H9 (cell line): Measurements from ENCODE around the gene AFAP1L1. TPM values are rescaled to one million over a fixed set of nuclear protein-coding genes. Genes with fewer than 3 reads are reported as not detected.

Experiments used
- DNase-seq: peaks from one replicate; pipeline ENCODE4 v3.0.0-alpha.2; 2017
- H2AFZ ChIP-seq: one replicate; pipeline ENCODE4 v1.6.1; 2013; ENCODE audit warnings: mild to moderate bottlenecking, low read length, control low read depth, moderate library complexity
- H2AK5ac ChIP-seq: 2 replicates; pipeline ENCODE4 v1.6.1; 2013; ENCODE audit warnings: low read length, control low read depth, mixed read lengths; ENCODE audit not compliant: insufficient read length
- H2BK120ac ChIP-seq: one replicate; pipeline ENCODE4 v1.6.1; 2013; ENCODE audit warnings: low read depth, mild to moderate bottlenecking, low read length, control low read depth, inconsistent platforms; ENCODE audit not compliant: poor library complexity, severe bottlenecking
- H2BK12ac ChIP-seq: 2 replicates; pipeline ENCODE4 v1.6.1; 2013; ENCODE audit warnings: low read length, control low read depth, mixed read lengths, low read depth; ENCODE audit not compliant: insufficient read length
- H2BK15ac ChIP-seq: 2 replicates; pipeline ENCODE4 v1.6.1; 2013; ENCODE audit warnings: low read depth, low read length, control low read depth
- H2BK20ac ChIP-seq: one replicate; pipeline ENCODE4 v1.6.1; 2013; ENCODE audit warnings: low read depth, mild to moderate bottlenecking, low read length, control low read depth, inconsistent platforms; ENCODE audit not compliant: poor library complexity, severe bottlenecking
- H2BK5ac ChIP-seq: 2 replicates; pipeline ENCODE4 v1.6.1; 2013; ENCODE audit warnings: low read length, control low read depth, mixed read lengths; ENCODE audit not compliant: insufficient read length
- H3K14ac ChIP-seq: 2 replicates; pipeline ENCODE4 v1.6.1; 2013; ENCODE audit warnings: low read length, control low read depth; ENCODE audit not compliant: insufficient read depth
- H3K18ac ChIP-seq: 2 replicates; pipeline ENCODE4 v1.6.1; 2013; ENCODE audit warnings: low read depth, mild to moderate bottlenecking, mixed read lengths, low read length, control low read depth; ENCODE audit not compliant: insufficient read length
- H3K23ac ChIP-seq: 2 replicates; pipeline ENCODE4 v1.6.1; 2013; ENCODE audit warnings: low read length, control low read depth, mixed read lengths, low read depth; ENCODE audit not compliant: insufficient read length
- H3K23me2 ChIP-seq: 2 replicates; pipeline ENCODE4 v1.6.1; 2013; ENCODE audit warnings: low read depth, mild to moderate bottlenecking, mixed read lengths, low read length, control low read depth; ENCODE audit not compliant: insufficient read length, poor library complexity, severe bottlenecking
- H3K27ac ChIP-seq: 2 replicates; pipeline ENCODE4 v1.5.1; 2013; ENCODE audit warnings: low read length, control low read depth, mixed read lengths, low read depth; ENCODE audit not compliant: insufficient read length
- H3K27me3 ChIP-seq: 2 replicates; pipeline ENCODE4 v1.6.1; 2013; ENCODE audit warnings: low read length, control low read depth, inconsistent platforms; ENCODE audit not compliant: insufficient read depth
- H3K4ac ChIP-seq: 2 replicates; pipeline ENCODE4 v1.6.1; 2013; ENCODE audit warnings: low read depth, mild to moderate bottlenecking, control low read depth, inconsistent platforms, low read length, moderate library complexity
- H3K4me1 ChIP-seq: 2 replicates; pipeline ENCODE4 v1.6.1; 2013; ENCODE audit warnings: low read length, control low read depth, inconsistent platforms; ENCODE audit not compliant: insufficient read depth
- H3K4me2 ChIP-seq: 2 replicates; pipeline ENCODE4 v1.6.1; 2013; ENCODE audit warnings: low read length, control low read depth, mixed read lengths; ENCODE audit not compliant: insufficient read length, insufficient read depth
- H3K56ac ChIP-seq: 2 replicates; pipeline ENCODE4 v1.6.1; 2013; ENCODE audit warnings: low read depth, mild to moderate bottlenecking, mixed read lengths, low read length, control low read depth; ENCODE audit not compliant: insufficient read length
- H3K79me1 ChIP-seq: 2 replicates; pipeline ENCODE4 v1.6.1; 2013; ENCODE audit warnings: low read depth, mild to moderate bottlenecking, moderate library complexity, low read length, control low read depth, inconsistent platforms; ENCODE audit not compliant: insufficient read depth, poor library complexity, severe bottlenecking
- H3K79me2 ChIP-seq: 2 replicates; pipeline ENCODE4 v1.6.1; 2013; ENCODE audit warnings: low read length, control low read depth, inconsistent platforms; ENCODE audit not compliant: insufficient read depth
- H3K9ac ChIP-seq: 2 replicates; pipeline ENCODE4 v1.6.1; 2013; ENCODE audit warnings: low read length, control low read depth, mixed read lengths; ENCODE audit not compliant: insufficient read length; ENCODE audit errors: extremely low read depth
- H3K9me3 ChIP-seq: one replicate; pipeline ENCODE4 v1.6.1; 2013; ENCODE audit warnings: low read depth, low read length, inconsistent platforms; ENCODE audit not compliant: control insufficient read depth
- H3T11ph ChIP-seq: one replicate; pipeline ENCODE4 v1.6.1; 2013; ENCODE audit warnings: mild to moderate bottlenecking, low read length, control low read depth, inconsistent platforms
- H4K20me1 ChIP-seq: one replicate; pipeline ENCODE4 v1.6.1; 2013; ENCODE audit not compliant: control insufficient read depth, insufficient read length, insufficient read depth
- H4K5ac ChIP-seq: 2 replicates; pipeline ENCODE4 v1.6.1; 2013; ENCODE audit warnings: low read depth, mild to moderate bottlenecking, mixed read lengths, low read length, control low read depth; ENCODE audit not compliant: insufficient read length
- H4K8ac ChIP-seq: replicated peaks from 2 replicates; pipeline ENCODE4 v1.6.1; 2013; ENCODE audit warnings: low read length, control low read depth, mixed read lengths, low read depth; ENCODE audit not compliant: insufficient read length
- H4K91ac ChIP-seq: 2 replicates; pipeline ENCODE4 v1.6.1; 2013; ENCODE audit warnings: low read depth, mild to moderate bottlenecking, moderate library complexity, mixed read lengths, low read length, control low read depth; ENCODE audit not compliant: insufficient read length
- H3K27ac Mint-ChIP-seq, 3 experiments: 2 replicates in 2 of 3; 3 replicates in 1 of 3; pipeline ENCODE4 v1.8.0; 2020 to 2021; ENCODE audit warnings: mixed read lengths in 3 of 3, mild to moderate bottlenecking in 1 of 3, moderate library complexity in 1 of 3
- H3K27me3 Mint-ChIP-seq: 2 replicates; pipeline ENCODE4 v1.8.0; 2021; ENCODE audit warnings: low read depth, mild to moderate bottlenecking, moderate library complexity, mixed read lengths
- H3K36me3 Mint-ChIP-seq, 3 experiments: 2 replicates in 2 of 3; 3 replicates in 1 of 3; pipeline ENCODE4 v1.8.0; 2020 to 2021; ENCODE audit warnings: low read depth in 3 of 3, mixed read lengths in 3 of 3; ENCODE audit not compliant: insufficient read depth in 1 of 3
- H3K4me1 Mint-ChIP-seq, 2 experiments: 2 replicates each; pipeline ENCODE4 v1.8.0; 2020; ENCODE audit warnings: mixed read lengths in 2 of 2
- H3K4me3 Mint-ChIP-seq, 2 experiments: 2 replicates in 1 of 2; 3 replicates in 1 of 2; pipeline ENCODE4 v1.8.0; 2020 to 2021; ENCODE audit warnings: mild to moderate bottlenecking in 2 of 2, mixed read lengths in 2 of 2, moderate library complexity in 1 of 2
- H3K9me3 Mint-ChIP-seq, 2 experiments: 2 replicates in 1 of 2; 3 replicates in 1 of 2; pipeline ENCODE4 v1.8.0; 2020; ENCODE audit warnings: mild to moderate bottlenecking in 2 of 2, mixed read lengths in 2 of 2, moderate library complexity in 1 of 2
- WGBS: extraction: QIAGEN DNeasy Blood & Tissue Kit; methylation state at CpG from one replicate; pipeline ENCODE4 v1.1.7; 2013; ENCODE audit warnings: missing lambda C conversion rate, low lambda C conversion rate, mixed read lengths; ENCODE audit not compliant: insufficient read length; ENCODE audit errors: extremely low coverage; 5-methylcytosine and 5-hydroxymethylcytosine counted together
- total RNA-seq: library from RNA; stranded (reverse); gene quantifications from 2 replicates; pipeline ENCODE4 v1.2.1, GENCODE V29; 2021
- TF ChIP-seq, protein P1 (sequence below): fragments of 200-600 bp; sonication (generic); conservative IDR thresholded peaks from 3 replicates; pipeline ENCODE4 v1.8.0; 2021; ENCODE audit warnings: antibody characterized with exemption, mild to moderate bottlenecking

Gene AFAP1L1
- total RNA-seq, 1 experiment from 2014 or later: 1.8 TPM

DNA sequence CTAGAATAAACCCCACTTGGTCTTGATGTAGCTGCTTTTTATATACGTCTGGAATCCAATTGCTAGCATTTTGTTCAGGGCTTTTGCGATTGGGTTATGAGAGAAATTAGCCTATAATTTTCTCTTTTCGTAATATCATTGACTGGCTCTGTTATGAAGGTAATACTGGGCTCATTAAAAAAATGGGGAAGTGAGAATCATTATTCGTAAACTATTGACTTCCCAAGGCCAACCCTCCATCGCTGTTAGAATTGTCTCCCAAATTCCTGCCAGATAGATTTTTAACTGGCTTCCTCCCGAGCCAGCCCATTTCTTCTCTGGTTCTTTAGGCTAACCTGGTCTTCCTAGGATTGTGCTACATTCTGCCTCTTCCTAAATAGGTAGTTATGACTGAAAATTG, 37.7 kb downstream of the AFAP1L1 start:
- no peak overlapping the region for H3K27ac Mint-ChIP-seq
- H2BK12ac ChIP-seq: no peak overlapping the region

More for the DNA sequence above, 37.7 kb downstream of the AFAP1L1 start:
- DNase-seq: no peak
- Histone ChIP-seq H3K23ac (no peak overlapping the region), H3K27ac (no peak overlapping the region), H3K56ac (no peak overlapping the region), H3K79me2 (no peaks in the 10 kb centered on the region), H2AFZ (no peak overlapping the region), H3K18ac (no peak overlapping the region), H2BK15ac (no peak overlapping the region), H4K8ac (no peak overlapping the region), H4K5ac (no peak overlapping the region), H3K4ac (no peak overlapping the region), H3K79me1 (no peaks in the 10 kb centered on the region), H3K4me2 (no peak overlapping the region), H4K91ac (no peak overlapping the region), H3K23me2 (no peaks in the 10 kb centered on the region), H2AK5ac (no peak overlapping the region), H2BK20ac (no peak overlapping the region), H3K4me1 (no peaks in the 10 kb centered on the region), H3K14ac (no peak overlapping the region), H2BK5ac (no peak overlapping the region), H4K20me1 (no peaks in the 10 kb centered on the region), H3K9me3 (no peaks in the 10 kb centered on the region), H3K27me3 (no peaks in the 10 kb centered on the region), H3K9ac (no peak overlapping the region), H2BK120ac (no peak overlapping the region), H3T11ph (no peak overlapping the region)
- no peaks in the 10 kb centered on the region; the same call in none of the 2 replicates for H3K27me3 Mint-ChIP-seq
- no peaks in the 10 kb centered on the region for H3K36me3 Mint-ChIP-seq
- TF ChIP-seq, protein P1, sequence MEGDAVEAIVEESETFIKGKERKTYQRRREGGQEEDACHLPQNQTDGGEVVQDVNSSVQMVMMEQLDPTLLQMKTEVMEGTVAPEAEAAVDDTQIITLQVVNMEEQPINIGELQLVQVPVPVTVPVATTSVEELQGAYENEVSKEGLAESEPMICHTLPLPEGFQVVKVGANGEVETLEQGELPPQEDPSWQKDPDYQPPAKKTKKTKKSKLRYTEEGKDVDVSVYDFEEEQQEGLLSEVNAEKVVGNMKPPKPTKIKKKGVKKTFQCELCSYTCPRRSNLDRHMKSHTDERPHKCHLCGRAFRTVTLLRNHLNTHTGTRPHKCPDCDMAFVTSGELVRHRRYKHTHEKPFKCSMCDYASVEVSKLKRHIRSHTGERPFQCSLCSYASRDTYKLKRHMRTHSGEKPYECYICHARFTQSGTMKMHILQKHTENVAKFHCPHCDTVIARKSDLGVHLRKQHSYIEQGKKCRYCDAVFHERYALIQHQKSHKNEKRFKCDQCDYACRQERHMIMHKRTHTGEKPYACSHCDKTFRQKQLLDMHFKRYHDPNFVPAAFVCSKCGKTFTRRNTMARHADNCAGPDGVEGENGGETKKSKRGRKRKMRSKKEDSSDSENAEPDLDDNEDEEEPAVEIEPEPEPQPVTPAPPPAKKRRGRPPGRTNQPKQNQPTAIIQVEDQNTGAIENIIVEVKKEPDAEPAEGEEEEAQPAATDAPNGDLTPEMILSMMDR: no peak
- H3K9me3 Mint-ChIP-seq: no peaks in the 10 kb centered on the region
- H3K4me3 Mint-ChIP-seq: no peak overlapping the region
- WGBS: no CpG with 5 or more reads among the region's 6 CpGs
- H3K4me1 Mint-ChIP-seq: peaks cover 10 to 13% of the 10 kb centered on the region in 2 experiments
